HepG2 (cell line): ENCODE measurements around the gene POLRMT. TPM values are rescaled to one million over a fixed set of nuclear protein-coding genes. Genes with fewer than 3 reads are reported as not detected.

Source experiments
- ARHGAP35 ChIP-seq: sonication (generic); formaldehyde crosslinking; IDR thresholded peaks from 2 replicates; pipeline ENCODE4 v1.9.0; 2022; ENCODE audit warnings: mild to moderate bottlenecking, inconsistent platforms, moderate library complexity, missing genetic modification reagents, borderline replicate concordance
- DRAP1 ChIP-seq: IDR thresholded peaks from 2 replicates; pipeline ENCODE4 v1.6.1; 2016; ENCODE audit warnings: missing genetic modification reagents, missing compliant biosample characterization
- GATA4 ChIP-seq: sonication (generic); IDR thresholded peaks from 2 replicates; pipeline ENCODE4 v1.6.1; 2016; ENCODE audit warnings: antibody characterized with exemption, low read depth, borderline replicate concordance
- GRHL1 ChIP-seq: sonication (generic); formaldehyde crosslinking; conservative IDR thresholded peaks from 2 replicates; pipeline ENCODE4 v1.8.0; 2022; ENCODE audit warnings: missing genetic modification reagents
- GTF2F1 ChIP-seq: fragments of 150-350 bp; IDR thresholded peaks from 2 replicates; pipeline ENCODE4 v1.6.1; 2014; ENCODE audit warnings: low read length
- KLF13 ChIP-seq: sonication (generic); formaldehyde crosslinking; IDR thresholded peaks from 2 replicates; pipeline ENCODE4 v1.4.0; 2020; ENCODE audit warnings: mild to moderate bottlenecking, missing genetic modification reagents
- PAWR ChIP-seq: sonication (generic); formaldehyde crosslinking; IDR thresholded peaks from 2 replicates; pipeline ENCODE4 v1.4.0; 2020; ENCODE audit warnings: missing genetic modification reagents, mild to moderate bottlenecking, borderline replicate concordance
- SIX4 ChIP-seq: sonication (generic); formaldehyde crosslinking; IDR thresholded peaks from 2 replicates; pipeline ENCODE4 v1.4.0; 2020; ENCODE audit warnings: missing genetic modification reagents
- ZNF142 ChIP-seq: sonication (generic); formaldehyde crosslinking; IDR thresholded peaks from 2 replicates; pipeline ENCODE4 v1.4.0; 2020; ENCODE audit warnings: missing genetic modification reagents
- ZNF407 ChIP-seq: sonication (generic); formaldehyde crosslinking; IDR thresholded peaks from one replicate; pipeline ENCODE4 v1.5.1; 2020; ENCODE audit warnings: mild to moderate bottlenecking, missing genetic modification reagents; ENCODE audit errors: not compliant biosample characterization
- ZNF839 ChIP-seq: sonication (generic); formaldehyde crosslinking; IDR thresholded peaks from 2 replicates; pipeline ENCODE4 v1.4.0; 2020; ENCODE audit warnings: missing genetic modification reagents, mild to moderate bottlenecking, borderline replicate concordance
- polyA plus RNA-seq, 8 experiments: library from polyadenylated mRNA; depleted of rRNA in 3 of 8; stranded (reverse) in 7 of 8; unstranded in 1 of 8; fragments of >200 nt; fragmentation: Illumina TruSeq in 4 of 8; extraction: Trizol in 4 of 8; gene quantifications; 2 replicates each; pipeline versions ENCODE4 v1.2.1 to v1.2.3, GENCODE V29; 2011 to 2016; ENCODE audit warnings: low read depth in 4 of 8, missing spikeins in 1 of 8, mixed read lengths in 1 of 8; ENCODE audit not compliant: insufficient read depth in 1 of 8
- total RNA-seq, 5 experiments: library from RNA; depleted of rRNA; stranded (reverse); fragments of >200 nt; fragmentation: Illumina TruSeq; extraction: Trizol; gene quantifications; 2 replicates each; pipeline ENCODE4 v1.2.3, GENCODE V29; 2016; ENCODE audit warnings: low read depth in 1 of 5
- TF ChIP-seq, protein P1 (sequence below): sonication (generic); formaldehyde crosslinking; IDR thresholded peaks from 2 replicates; pipeline ENCODE4 v1.4.0; 2020; ENCODE audit warnings: mild to moderate bottlenecking, missing genetic modification reagents

POLRMT gene
- total and polyA plus RNA-seq, 2 of the 13 experiments (the other 11 are each of a cell fraction or from before 2014, with no cell fraction given) = 78.0 to 101 TPM

DNA sequence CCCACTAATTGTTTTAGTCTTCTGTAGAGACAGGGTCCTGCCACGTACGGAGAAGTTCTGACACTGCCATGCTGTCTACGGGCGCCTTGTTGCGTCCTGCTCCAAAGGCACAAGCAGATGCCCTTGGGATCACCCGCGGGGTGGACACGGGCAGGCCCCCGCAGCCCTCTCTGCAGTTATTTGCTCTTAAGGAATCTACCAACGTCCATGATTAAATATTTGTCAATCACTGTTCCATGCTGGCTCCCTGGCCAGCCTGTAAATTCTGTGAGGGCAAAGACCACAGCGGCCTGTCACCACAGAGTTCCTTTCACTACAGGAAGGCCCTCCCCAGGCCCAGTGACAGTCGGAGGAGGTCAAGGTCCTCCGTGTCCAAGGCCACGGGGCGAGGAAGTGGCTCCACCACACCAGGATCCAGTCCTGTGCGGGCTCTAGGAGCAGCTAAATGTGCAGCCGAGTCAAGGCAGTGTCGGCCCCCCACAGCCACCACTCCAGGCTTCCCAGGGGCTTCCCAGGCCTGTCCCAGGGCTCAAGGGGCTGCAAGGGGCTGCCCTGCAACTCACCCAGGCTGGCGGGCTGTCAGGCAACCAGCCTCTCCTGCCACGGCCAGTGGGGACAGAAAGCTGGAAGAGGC is 27.6 kb upstream of the POLRMT start (continued):
- TF ChIP-seq GRHL1 (CRISPR knock-in tag) = no peak
- TF ChIP-seq ARHGAP35 (CRISPR knock-in tag) = 0 out of 2 replicates have a peak, but pooled peaks have one; percentile 22
- TF ChIP-seq ZNF407 (CRISPR knock-in tag) = no peak
- TF ChIP-seq, protein P1, sequence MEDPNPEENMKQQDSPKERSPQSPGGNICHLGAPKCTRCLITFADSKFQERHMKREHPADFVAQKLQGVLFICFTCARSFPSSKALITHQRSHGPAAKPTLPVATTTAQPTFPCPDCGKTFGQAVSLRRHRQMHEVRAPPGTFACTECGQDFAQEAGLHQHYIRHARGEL (CRISPR knock-in tag) = no peak
- no peak for TF ChIP-seq ZNF142
- 0 out of 2 replicates have a peak, but pooled peaks have one; percentile 21 for TF ChIP-seq GATA4
- TF ChIP-seq ZNF839 (CRISPR knock-in tag) = no peak
- no peak; the same call in 1 of the 2 replicates for TF ChIP-seq SIX4
- TF ChIP-seq DRAP1 (CRISPR knock-in tag) = peak; percentile 75
- no peak for TF ChIP-seq KLF13 (CRISPR knock-in tag)
- TF ChIP-seq PAWR (CRISPR knock-in tag) = no peak
- TF ChIP-seq GTF2F1 = no peak
